COR-L47 (cell line): ENCODE data around the gene SAMD10.
A peak's percentile ranks its signal among the peaks of the same experiment; 100 is the strongest.
"Not testable (repeated sequence)": the region's sequence is repeated elsewhere in the genome, so short reads cannot be mapped to it uniquely, and the experiment has no call there.

Experiments used
- DNase-seq: peaks from one replicate; lab custom pipeline; 2025; lab: John Stamatoyannopoulos, UW

Gene SAMD10

GRCh38 chr20:63979557-63980316, at the start of gene SAMD10:
SAMD10 (minus strand) TSS chr20:63979642; CDS start chr20:63979467, 175 bp downstream.
- peak; percentile 79 for DNase-seq

DNA sequence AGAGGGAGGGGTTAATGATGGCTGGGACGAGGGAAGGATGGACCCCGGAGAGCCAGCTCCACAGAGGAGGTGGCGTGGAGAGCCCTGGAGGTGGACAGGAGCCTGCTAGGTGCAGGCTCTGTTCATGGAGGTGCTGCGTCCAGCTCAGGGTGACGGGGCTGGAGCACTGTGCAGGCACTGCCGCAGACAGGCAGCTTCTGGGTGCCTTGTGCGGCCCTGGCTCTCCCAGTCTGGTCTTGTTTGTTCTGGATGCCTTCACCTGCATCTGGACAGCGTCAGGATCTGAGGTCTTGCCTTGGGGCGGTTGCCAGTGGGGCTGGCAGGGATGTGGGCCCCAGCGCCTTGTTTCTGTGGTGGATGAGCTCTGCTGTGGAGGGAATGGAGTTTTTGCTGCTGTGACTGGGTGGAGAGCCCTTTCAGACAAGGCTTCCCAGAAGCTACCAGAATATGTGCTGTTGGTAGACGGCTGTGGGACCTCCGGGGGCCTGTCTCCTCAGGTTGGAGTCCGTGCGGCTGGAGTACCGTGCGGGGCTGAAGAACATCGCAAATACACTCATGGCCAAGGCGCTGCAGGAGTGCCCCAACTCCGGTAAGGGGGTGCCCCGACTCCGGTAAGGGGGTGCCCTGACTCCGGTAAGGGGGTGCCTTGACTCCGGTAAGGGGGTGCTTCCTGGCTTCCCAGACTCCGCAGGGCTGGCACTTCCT, 48.7 kb upstream of the SAMD10 start:
- no peak for DNase-seq

- no peak for DNase-seq
These were observed 46.5 kb upstream of the SAMD10 start for GRCh38 chr20:64025826-64026412.

DNA sequence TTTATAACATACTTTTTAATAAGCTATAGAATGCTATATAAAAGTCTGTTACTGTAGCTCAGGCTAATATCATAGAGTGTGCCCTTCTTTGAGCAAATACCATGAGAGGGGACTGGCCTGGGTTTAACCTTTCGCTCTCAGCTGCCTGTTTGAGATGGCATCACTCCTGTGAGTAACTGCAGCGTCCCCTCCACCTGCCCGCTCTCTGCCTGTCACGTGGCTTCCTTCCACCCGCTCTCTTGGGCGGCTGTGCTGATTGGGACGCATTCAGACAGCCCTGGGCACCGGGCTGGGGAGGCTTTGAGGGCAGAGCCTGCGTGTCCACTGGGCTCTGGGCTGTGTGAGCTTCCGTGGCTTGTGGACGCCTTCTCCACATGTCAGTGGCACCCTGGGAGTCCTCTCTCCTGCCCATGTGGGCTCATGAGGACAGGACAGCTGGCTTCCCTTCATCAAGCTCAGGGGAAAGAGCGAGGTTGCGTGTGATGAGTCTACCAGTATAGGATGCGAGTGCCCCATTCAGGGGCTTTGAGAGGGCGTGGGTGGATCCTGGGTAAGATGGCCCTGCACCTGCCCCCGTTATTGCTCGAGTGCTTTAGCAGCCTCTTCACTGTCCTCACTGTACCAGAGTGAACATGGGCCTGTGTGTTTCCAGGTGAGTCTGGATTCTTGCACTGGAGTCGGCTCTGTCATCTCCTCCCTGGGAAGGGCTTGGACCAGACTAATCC, 45.8 kb upstream of the SAMD10 start:
- no peak for DNase-seq

GRCh38 chr20:64024141-64024990, 44.9 kb upstream of the SAMD10 start:
- no peak for DNase-seq

DNA sequence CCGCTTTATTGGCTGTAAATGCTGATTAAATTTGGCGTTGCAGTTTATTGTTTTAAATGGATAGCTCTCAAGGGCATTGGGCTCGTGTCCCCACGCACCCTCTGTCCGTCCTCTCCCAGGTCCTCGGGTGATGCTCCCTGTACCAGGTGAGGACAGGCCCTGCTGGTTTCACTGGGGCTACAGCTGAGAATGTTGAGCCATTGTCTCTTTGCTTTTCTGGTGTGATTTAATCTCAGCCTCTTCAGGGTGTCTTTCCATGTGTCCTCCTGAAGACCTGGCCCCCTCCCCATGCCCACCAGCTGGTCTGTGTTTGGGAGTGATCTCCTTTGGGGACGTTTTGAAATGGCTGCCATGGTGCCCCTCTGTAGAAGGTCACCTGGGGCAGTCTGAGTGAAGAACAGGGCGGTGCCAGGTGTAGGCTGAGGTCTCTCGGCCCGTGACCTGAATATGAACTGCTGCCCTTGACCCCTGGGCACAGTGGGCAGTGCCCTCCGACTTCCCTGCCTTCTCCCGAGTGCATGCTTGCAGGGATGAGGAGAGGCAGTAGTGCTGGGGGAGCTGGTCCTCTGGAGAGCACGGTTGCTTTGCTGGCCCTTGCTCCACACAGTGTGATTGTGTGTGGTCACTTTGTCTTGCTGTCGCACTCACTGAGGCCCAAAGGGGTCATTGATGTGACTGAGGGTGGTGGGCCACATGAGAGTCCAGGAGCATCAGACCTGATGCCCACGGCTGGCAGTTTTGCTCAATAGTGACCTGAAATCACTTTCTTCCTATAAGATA, 44.1 kb upstream of the SAMD10 start:
- no peak for DNase-seq

- DNase-seq = no peak
These were observed 43.4 kb upstream of the SAMD10 start for GRCh38 chr20:64022671-64023360.

DNA sequence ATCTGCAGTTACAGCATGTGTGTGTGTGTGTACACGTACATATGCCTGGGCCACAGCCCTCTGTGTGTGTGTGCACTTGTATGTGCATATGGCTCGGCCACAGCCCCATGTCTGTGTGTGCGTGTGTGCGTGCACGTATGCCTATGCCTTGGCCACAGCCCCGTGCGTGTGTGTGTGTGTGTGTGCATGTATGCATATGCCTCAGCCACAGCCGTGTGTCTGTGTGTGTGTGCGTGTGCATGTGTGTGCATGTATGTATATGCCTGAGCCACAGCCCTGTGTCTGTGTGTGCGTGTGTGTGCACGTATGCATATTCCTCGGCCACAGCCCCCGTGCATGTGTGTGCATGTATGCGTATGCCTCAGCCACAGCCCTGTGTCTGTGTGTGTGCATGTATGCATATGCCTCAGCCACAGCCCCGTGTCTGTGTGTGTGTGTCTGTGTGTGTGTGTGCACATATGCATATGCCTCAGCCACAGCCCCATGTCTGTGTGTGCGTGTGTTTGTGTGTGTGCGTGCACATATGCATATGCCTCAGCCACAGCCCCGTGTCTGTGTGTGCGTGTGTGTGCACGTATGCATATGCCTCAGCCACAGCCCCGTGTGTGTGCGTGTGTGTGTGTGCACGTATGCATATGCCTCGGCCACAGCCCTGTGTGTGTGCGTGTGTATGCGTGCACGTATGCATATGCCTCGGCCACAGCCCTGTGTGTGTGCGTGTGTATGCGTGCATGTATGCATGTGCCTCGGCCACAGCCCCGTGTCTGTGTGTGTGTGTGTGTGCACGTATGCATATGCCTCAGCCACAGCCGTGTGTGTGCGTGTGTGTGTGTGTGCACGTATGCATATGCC, 41.9 kb upstream of the SAMD10 start:
- DNase-seq = no peak

DNA sequence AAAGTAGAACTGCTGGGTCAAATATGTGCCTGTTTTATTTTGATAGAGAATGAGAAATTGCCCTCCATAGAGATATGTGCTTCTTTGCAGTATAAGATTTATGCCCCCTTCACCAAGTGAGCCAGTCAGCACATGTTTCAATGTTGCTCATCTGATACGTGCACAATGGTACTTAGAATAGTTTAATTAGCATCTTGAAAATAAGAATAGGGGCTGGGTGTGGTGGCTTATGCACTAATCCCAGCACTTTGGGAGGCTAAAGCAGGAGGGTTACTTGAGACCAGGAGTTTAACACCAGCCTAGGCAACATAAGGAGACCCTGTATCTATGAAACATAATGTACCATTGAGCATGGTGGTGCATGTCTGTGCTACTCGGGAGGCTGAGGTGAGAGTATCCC, 36.2 kb upstream of the SAMD10 start:
- DNase-seq = no peak

DNA sequence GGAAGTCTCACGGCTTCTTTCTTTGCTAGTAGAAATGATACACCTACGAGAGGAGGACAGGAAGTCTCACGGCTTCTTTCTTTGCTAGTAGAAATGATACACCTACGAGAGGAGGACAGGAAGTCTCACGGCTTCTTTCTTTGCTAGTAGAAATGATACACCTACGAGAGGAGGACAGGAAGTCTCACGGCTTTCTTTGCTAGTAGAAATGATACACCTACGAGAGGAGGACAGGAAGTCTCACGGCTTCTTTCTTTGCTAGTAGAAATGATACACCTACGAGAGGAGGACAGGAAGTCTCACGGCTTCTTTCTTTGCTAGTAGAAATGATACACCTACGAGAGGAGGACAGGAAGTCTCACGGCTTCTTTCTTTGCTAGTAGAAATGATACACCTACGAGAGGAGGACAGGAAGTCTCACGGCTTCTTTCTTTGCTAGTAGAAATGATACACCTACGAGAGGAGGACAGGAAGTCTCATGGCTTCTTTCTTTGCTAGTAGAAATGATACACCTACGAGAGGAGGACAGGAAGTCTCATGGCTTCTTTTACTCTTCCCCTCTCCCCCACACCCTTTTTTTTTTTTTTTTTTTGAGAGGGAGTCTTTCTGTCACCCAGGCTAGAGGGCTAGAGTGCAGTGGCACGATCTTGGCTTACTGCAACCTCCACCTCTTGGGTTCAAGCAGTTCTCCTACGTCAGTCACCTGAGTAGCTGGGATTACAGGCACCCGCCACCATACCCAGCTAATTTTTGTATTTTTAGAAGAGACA, 33.1 kb upstream of the SAMD10 start:
- not testable (repeated sequence) for DNase-seq

- DNase-seq = no peak
These were observed 31.9 kb upstream of the SAMD10 start for GRCh38 chr20:64011366-64011779.

GRCh38 chr20:64010711-64011237, 31.3 kb upstream of the SAMD10 start:
- no peak for DNase-seq

- no peak for DNase-seq
These were observed 30.5 kb upstream of the SAMD10 start for GRCh38 chr20:64009811-64010387.

DNA sequence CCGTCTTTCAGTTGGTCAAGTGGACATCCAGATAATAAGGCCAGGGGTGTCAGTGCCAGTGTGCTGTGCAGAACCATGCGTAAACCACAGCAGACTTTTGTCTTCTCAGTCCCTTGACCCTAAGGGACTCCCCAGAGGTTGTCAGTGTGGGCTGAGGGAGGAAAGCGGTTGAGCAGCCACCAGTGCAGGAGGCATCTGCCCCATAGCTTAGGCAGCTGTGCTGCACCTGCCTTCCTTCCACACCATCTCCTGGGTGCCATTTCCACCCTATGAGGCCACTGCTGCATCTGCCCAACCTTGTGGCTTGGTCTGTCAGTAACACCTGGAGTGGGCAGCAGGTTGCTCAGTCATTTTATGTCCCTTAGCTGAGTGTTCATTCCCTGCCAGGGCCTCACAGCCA, 27.5 kb upstream of the SAMD10 start:
- DNase-seq = peak; percentile 23

DNA sequence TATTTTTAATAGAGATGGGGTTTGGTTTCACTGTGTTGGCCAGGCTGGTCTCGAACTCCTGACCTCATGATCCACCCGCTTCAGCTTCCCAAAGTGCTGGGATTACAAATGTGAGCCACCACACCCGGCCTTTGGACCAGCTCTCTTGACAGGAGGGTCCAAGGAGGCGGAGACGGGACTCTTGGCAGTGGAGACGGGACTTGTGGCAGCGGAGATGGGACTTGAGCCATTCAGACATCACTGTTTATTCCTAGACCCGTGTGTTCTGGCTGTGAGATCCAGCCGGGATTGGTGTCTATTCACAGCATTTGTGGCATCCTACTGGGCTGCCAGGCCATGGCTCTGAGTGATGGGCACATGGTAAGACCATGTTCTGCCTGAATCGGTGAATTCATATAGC, 27.0 kb upstream of the SAMD10 start:
- no peak for DNase-seq

DNA sequence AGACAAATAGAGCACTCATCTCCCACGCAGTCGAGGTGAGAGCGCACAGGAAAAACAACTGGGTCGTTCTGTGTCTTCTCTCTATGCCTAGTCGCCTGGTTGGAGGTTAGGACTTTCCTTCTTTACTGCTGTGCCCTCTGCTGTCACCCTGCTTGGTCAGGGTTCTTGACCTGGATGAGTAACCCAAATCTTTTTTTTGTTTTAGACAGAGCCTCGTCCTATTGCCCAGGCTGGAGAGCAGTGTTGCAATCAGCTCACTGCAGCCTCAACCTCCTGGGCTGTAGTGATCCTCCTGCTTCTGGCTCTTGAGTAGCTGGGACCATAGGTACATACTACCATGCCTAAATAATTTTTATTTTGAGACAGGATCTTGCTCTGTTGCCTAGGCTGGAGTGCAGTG, 26.0 kb upstream of the SAMD10 start:
- no peak for DNase-seq

DNA sequence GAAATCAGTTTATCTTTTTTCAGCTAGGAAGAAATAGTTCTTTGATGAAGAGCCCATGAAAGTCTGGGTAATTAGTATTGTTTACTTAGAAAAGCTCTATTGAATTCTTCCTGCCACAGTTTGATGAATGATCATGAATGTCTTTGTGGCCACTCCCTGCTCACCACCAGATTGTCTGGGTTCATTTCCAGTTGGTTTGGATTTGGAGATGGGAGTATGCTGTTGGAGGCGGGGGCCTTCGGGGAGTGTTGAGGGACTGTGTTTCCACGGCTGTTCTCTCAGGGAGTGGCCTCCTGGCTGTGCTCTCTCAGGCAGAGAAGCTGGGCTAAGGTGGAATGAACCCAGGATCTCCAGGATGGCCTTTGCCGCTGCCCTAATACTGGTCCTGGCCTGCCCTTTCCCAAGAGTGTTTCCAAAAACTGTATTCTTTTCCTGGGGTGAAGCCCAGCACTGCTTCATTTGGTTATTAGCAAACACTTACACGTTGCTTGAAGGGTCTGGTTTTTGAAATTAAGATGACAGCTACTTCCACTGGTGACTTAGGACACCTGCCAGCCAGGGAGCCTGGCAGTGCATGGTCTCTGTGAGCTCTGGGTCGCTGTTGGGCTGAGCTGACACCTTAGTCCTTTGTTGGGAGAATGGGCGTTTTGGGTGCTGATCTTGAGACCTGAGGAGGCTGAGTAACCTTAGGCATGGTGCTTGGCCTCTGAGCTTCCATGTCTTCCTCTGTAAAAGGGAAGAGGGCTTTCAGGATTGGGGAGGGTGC, 24.7 kb upstream of the SAMD10 start:
- peak; percentile 63 for DNase-seq
